ENCODE data around the gene DDR2. TPM values are rescaled to one million over a fixed set of nuclear protein-coding genes. Genes with fewer than 3 reads are reported as not detected.

Gene DDR2
- total RNA-seq, 1 experiment from 2014 or later = 0.77 TPM

GRCh38 chr1:162661336-162661735, 29.1 kb downstream of the DDR2 start:
- H3F3A ChIP-seq (ENCODE audit: low read length, unreplicated experiment) = no peaks in the 10 kb centered on the region
- TF ChIP-seq EZH2 (IDR thresholded peaks at IDR 0.05; ENCODE audit: low read length, unreplicated experiment) = no peak
- TF ChIP-seq EZH2phosphoT487 (IDR thresholded peaks at IDR 0.05; ENCODE audit: borderline replicate concordance, low read length) = no peak
- no peak for TF ChIP-seq CTCF (conservative IDR thresholded peaks at IDR 0.05; ENCODE audit: low read depth, low read length)
- BruUV-seq (replicated peaks) = no TSS peak
- H3K4me2 ChIP-seq (ENCODE audit: low read length) = no peak overlapping the region
- H3K9me2 ChIP-seq (replicated peaks; ENCODE audit: low read length) = no peaks in the 10 kb centered on the region
- no peaks in the 10 kb centered on the region for H3K79me2 ChIP-seq (ENCODE audit: low read length)
- DNase-seq (no peak), ATAC-seq (no peak)
- ChIA-PET CTCF (no interaction called here), POLR2A (ENCODE audit: unreplicated experiment) (interaction anchor here (0.7 kb wide), 1 partner anchor 12 kb away, joined by 6 read pairs; no protein-coding TSS in a partner anchor)
- no peak overlapping the region for H3K9ac ChIP-seq (ENCODE audit: low read length)
- no peak overlapping the region for H3K4me3 ChIP-seq (ENCODE audit: low read length)
- H3K4me1 ChIP-seq (ENCODE audit: insufficient read depth, low read length) = peaks cover 7% of the 10 kb centered on the region; the same call in 1 of the 2 replicates
- no peaks in the 10 kb centered on the region for H3K36me3 ChIP-seq (ENCODE audit: low read depth, low read length)
- H3K9me3 ChIP-seq (ENCODE audit: low read length) = no peaks in the 10 kb centered on the region
- no peak overlapping the region for H2AFZ ChIP-seq (ENCODE audit: low read length)
- no peaks in the 10 kb centered on the region for H4K20me1 ChIP-seq (ENCODE audit: low read length)
- no peak overlapping the region for H3K27ac ChIP-seq (ENCODE audit: low read length)
- intact Hi-C loops (cut with micrococcal nuclease) = loop anchor here (5.0 kb wide), 1 partner anchor 44 kb away; no protein-coding TSS in a partner anchor
- H3K27me3 ChIP-seq (ENCODE audit: low read length) = no peaks in the 10 kb centered on the region

GRCh38 chr1:162662013-162662412, 29.7 kb downstream of the DDR2 start:
- Histone ChIP-seq H3K9me3 (ENCODE audit: low read length) (no peaks in the 10 kb centered on the region), H3K36me3 (ENCODE audit: low read depth, low read length) (no peaks in the 10 kb centered on the region), H3K79me2 (ENCODE audit: low read length) (no peaks in the 10 kb centered on the region), H3K9ac (ENCODE audit: low read length) (no peak overlapping the region), H3K27ac (ENCODE audit: low read length) (no peak overlapping the region), H3F3A (ENCODE audit: low read length, unreplicated experiment) (no peaks in the 10 kb centered on the region), H3K4me2 (ENCODE audit: low read length) (no peak overlapping the region), H3K9me2 (replicated peaks; ENCODE audit: low read length) (no peaks in the 10 kb centered on the region), H3K27me3 (ENCODE audit: low read length) (no peaks in the 10 kb centered on the region), H3K4me3 (ENCODE audit: low read length) (no peak overlapping the region), H2AFZ (ENCODE audit: low read length) (no peak overlapping the region), H4K20me1 (ENCODE audit: low read length) (no peaks in the 10 kb centered on the region), H3K4me1 (ENCODE audit: insufficient read depth, low read length) (peaks cover 6% of the 10 kb centered on the region; the same call in 1 of the 2 replicates)
- intact Hi-C loops (cut with micrococcal nuclease) = loop anchor here (5.0 kb wide), 1 partner anchor 45 kb away; no protein-coding TSS in a partner anchor
- CTCF ChIA-PET = no interaction called here
- POLR2A ChIA-PET (ENCODE audit: unreplicated experiment) = interaction anchor here (0.7 kb wide), 1 partner anchor 12 kb away, joined by 6 read pairs; no protein-coding TSS in a partner anchor
- TF ChIP-seq CTCF (conservative IDR thresholded peaks at IDR 0.05; ENCODE audit: low read depth, low read length) = no peak
- no peak for TF ChIP-seq EZH2phosphoT487 (IDR thresholded peaks at IDR 0.05; ENCODE audit: borderline replicate concordance, low read length)
- TF ChIP-seq EZH2 (IDR thresholded peaks at IDR 0.05; ENCODE audit: low read length, unreplicated experiment) = no peak
- DNase-seq (no peak), ATAC-seq (no peak)
- no TSS peak for BruUV-seq (replicated peaks)

- Histone ChIP-seq H3K4me2 (ENCODE audit: low read length) (no peak overlapping the region), H4K20me1 (ENCODE audit: low read length) (no peaks in the 10 kb centered on the region), H3K79me2 (ENCODE audit: low read length) (no peaks in the 10 kb centered on the region), H3K36me3 (ENCODE audit: low read depth, low read length) (no peaks in the 10 kb centered on the region), H3F3A (ENCODE audit: low read length, unreplicated experiment) (no peaks in the 10 kb centered on the region), H3K9me3 (ENCODE audit: low read length) (no peaks in the 10 kb centered on the region), H3K9ac (ENCODE audit: low read length) (no peak overlapping the region), H3K4me1 (ENCODE audit: insufficient read depth, low read length) (peaks cover 6% of the 10 kb centered on the region; the same call in 1 of the 2 replicates), H3K9me2 (replicated peaks; ENCODE audit: low read length) (no peaks in the 10 kb centered on the region), H3K27me3 (ENCODE audit: low read length) (no peaks in the 10 kb centered on the region), H3K4me3 (ENCODE audit: low read length) (no peak overlapping the region), H3K27ac (ENCODE audit: low read length) (no peak overlapping the region), H2AFZ (ENCODE audit: low read length) (no peak overlapping the region)
- intact Hi-C loops (cut with micrococcal nuclease) = loop anchor here (5.0 kb wide), 1 partner anchor 46 kb away; no protein-coding TSS in a partner anchor
- TF ChIP-seq EZH2 (IDR thresholded peaks at IDR 0.05; ENCODE audit: low read length, unreplicated experiment) (no peak), CTCF (conservative IDR thresholded peaks at IDR 0.05; ENCODE audit: low read depth, low read length) (no peak), EZH2phosphoT487 (IDR thresholded peaks at IDR 0.05; ENCODE audit: borderline replicate concordance, low read length) (no peak)
- ChIA-PET POLR2A (ENCODE audit: unreplicated experiment) (no interaction called here), CTCF (no interaction called here)
- BruUV-seq (replicated peaks) = no TSS peak
- peak; percentile 43 for DNase-seq
- ATAC-seq = peak; percentile 57
Observed at GRCh38 chr1:162663086-162663485, 30.8 kb downstream of the DDR2 start.

Data from PC-3 (cell line).